ENCODE results near the gene ASTN2.

The ASTN2 gene

GRCh38 chr9:116991051-116991450 is 423.8 kb downstream of the ASTN2 start:
- intact Hi-C loops (cut with DNase I; ENCODE audit: low total_unique reads): no loop called here
- Histone ChIP-seq H3K4me1 (peaks cover 0 to 5% (median 0%) of the 10 kb centered on the region in 4 donors), H3K4me3 (no peak overlapping the region), H3K9me3 (no peaks in the 10 kb centered on the region), H3K27me3 (no peaks in the 10 kb centered on the region), H3K36me3 (no peaks in the 10 kb centered on the region), H3K27ac (no peak overlapping the region)
- no peak for TF ChIP-seq CTCF (IDR thresholded peaks at IDR 0.05)
- DNase-seq: no peak

- no peak for DNase-seq
- H3K4me3 ChIP-seq: no peak overlapping the region
- no peaks in the 10 kb centered on the region for H3K9me3 ChIP-seq
- intact Hi-C loops (cut with DNase I; ENCODE audit: low total_unique reads): no loop called here
- no peaks in the 10 kb centered on the region for H3K36me3 ChIP-seq
- no peak overlapping the region for H3K27ac ChIP-seq
- peaks cover 0 to 5% (median 0%) of the 10 kb centered on the region in 4 donors for H3K4me1 ChIP-seq
- no peak for TF ChIP-seq CTCF (IDR thresholded peaks at IDR 0.05)
- no peaks in the 10 kb centered on the region for H3K27me3 ChIP-seq
Observed at GRCh38 chr9:116990592-116990991, 424.3 kb downstream of the ASTN2 start.

- no peaks in the 10 kb centered on the region for H3K9me3 ChIP-seq
- no peaks in the 10 kb centered on the region for H3K36me3 ChIP-seq
- no peaks in the 10 kb centered on the region for H3K27me3 ChIP-seq
- no peak overlapping the region for H3K4me3 ChIP-seq
- intact Hi-C loops (cut with DNase I; ENCODE audit: low total_unique reads): no loop called here
- H3K4me1 ChIP-seq: peaks cover 0 to 2% (median 0%) of the 10 kb centered on the region in 4 donors
- no peak for TF ChIP-seq CTCF (IDR thresholded peaks at IDR 0.05)
- no peak overlapping the region for H3K27ac ChIP-seq
- no peak for DNase-seq
Observed at GRCh38 chr9:116987721-116988485, 427.0 kb downstream of the ASTN2 start.

- TF ChIP-seq CTCF (IDR thresholded peaks at IDR 0.05): no peak
- no peaks in the 10 kb centered on the region for H3K27me3 ChIP-seq
Observed at GRCh38 chr9:116986015-116986414, 428.8 kb downstream of the ASTN2 start.

GRCh38 chr9:116985596-116985995 is 429.3 kb downstream of the ASTN2 start:
- Histone ChIP-seq H3K27ac (no peak overlapping the region), H3K4me1 (no peaks in the 10 kb centered on the region), H3K4me3 (no peak overlapping the region), H3K36me3 (no peaks in the 10 kb centered on the region), H3K27me3 (no peaks in the 10 kb centered on the region), H3K9me3 (no peaks in the 10 kb centered on the region)
- no peak for TF ChIP-seq CTCF (IDR thresholded peaks at IDR 0.05)
- no peak for DNase-seq
- intact Hi-C loops (cut with DNase I; ENCODE audit: low total_unique reads): no loop called here

More at GRCh38 chr9:116986015-116986414, 428.8 kb downstream of the ASTN2 start:
- intact Hi-C loops (cut with DNase I; ENCODE audit: low total_unique reads): no loop called here
- Histone ChIP-seq H3K9me3 (no peaks in the 10 kb centered on the region), H3K27ac (no peak overlapping the region), H3K4me1 (no peaks in the 10 kb centered on the region), H3K36me3 (no peaks in the 10 kb centered on the region), H3K4me3 (no peak overlapping the region)
- no peak for DNase-seq
